ENCODE data around the gene SSTR5.

- TF ChIP-seq POLR2A (IDR thresholded peaks at IDR 0.05): no peak
- no peak for TF ChIP-seq CTCF (IDR thresholded peaks at IDR 0.05)
Observed at GRCh38 chr16:1065469-1066128, 6.9 kb upstream of the SSTR5 start.

Measured in uterus (tissue), 2 donors.